ENCODE measurements around the gene PTCHD1. TPM values are rescaled to one million over a fixed set of nuclear protein-coding genes. Genes with fewer than 3 reads are reported as not detected.

Gene PTCHD1
- total RNA-seq, 1 experiment from 2014 or later: 1.4 TPM

- ATAC-seq: no peak
- DNase-seq (ENCODE audit: low read depth, low spot score): no peak
- TF ChIP-seq POLR2AphosphoS5 (IDR thresholded peaks at IDR 0.05; ENCODE audit: low read depth, low read length) (no peak), SIN3A (IDR thresholded peaks at IDR 0.05; ENCODE audit: borderline replicate concordance, insufficient read depth, low read depth, low read length) (no peak), TCF7L2 (IDR thresholded peaks at IDR 0.05; ENCODE audit: low read depth, low read length) (no peak), REST (IDR thresholded peaks at IDR 0.05; ENCODE audit: insufficient read depth in 1 of 2, low read depth in 2 of 2, low read length in 1 of 2) (no peak)
- TF ChIP-seq, protein P1, sequence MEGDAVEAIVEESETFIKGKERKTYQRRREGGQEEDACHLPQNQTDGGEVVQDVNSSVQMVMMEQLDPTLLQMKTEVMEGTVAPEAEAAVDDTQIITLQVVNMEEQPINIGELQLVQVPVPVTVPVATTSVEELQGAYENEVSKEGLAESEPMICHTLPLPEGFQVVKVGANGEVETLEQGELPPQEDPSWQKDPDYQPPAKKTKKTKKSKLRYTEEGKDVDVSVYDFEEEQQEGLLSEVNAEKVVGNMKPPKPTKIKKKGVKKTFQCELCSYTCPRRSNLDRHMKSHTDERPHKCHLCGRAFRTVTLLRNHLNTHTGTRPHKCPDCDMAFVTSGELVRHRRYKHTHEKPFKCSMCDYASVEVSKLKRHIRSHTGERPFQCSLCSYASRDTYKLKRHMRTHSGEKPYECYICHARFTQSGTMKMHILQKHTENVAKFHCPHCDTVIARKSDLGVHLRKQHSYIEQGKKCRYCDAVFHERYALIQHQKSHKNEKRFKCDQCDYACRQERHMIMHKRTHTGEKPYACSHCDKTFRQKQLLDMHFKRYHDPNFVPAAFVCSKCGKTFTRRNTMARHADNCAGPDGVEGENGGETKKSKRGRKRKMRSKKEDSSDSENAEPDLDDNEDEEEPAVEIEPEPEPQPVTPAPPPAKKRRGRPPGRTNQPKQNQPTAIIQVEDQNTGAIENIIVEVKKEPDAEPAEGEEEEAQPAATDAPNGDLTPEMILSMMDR (IDR thresholded peaks at IDR 0.05): no peak
- Histone ChIP-seq H3K4me3 (ENCODE audit: low read depth in 2 of 2, low read length in 2 of 2) (no peak overlapping the region), H3K36me3 (ENCODE audit: control insufficient read depth, insufficient read depth, low read length) (no peaks in the 10 kb centered on the region), H3K27ac (ENCODE audit: low read length) (no peak overlapping the region), H3K27me3 (ENCODE audit: control insufficient read depth, insufficient read depth, low read length) (no peaks in the 10 kb centered on the region), H3K9me3 (ENCODE audit: control insufficient read depth, insufficient read depth, low read depth, low read length) (no peaks in the 10 kb centered on the region), H3K4me1 (ENCODE audit: control insufficient read depth, insufficient read depth, low read length) (no peaks in the 10 kb centered on the region)
- CTCF ChIA-PET: no interaction called here
- in situ Hi-C loops (cut with HindIII; ENCODE audit: low pct_unique_long_range_greater_than_20kb, low sequenced_read_pairs): no loop called here
- POLR2A ChIA-PET: no interaction called here
- intact Hi-C loops (cut with micrococcal nuclease; ENCODE audit: unreplicated experiment): no loop called here
- no TSS peak for BruUV-seq (replicated peaks)
These were observed 50.6 kb downstream of the PTCHD1 start for GRCh38 chrX:23385242-23385641.

DNA sequence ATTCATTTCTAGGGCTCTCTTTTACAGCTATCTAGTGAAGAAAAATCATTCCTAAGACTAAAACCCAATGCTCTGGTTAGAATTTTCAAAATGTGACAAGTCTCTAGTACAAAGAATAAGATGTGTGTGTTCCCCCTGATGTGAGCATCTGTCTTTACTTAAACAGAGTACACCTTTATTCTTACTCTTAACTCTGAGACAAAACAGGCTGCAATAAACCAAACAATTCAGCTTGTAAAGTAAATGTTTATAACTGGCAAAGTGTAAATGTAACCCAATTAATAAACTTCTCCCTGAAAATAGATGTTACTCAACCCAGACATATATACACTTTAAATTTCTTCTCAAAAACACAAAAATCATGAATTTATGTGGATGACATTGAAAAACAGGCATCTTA, 51.6 kb downstream of the PTCHD1 start:
- CTCF ChIA-PET: no interaction called here
- ATAC-seq: no peak
- H3K4me1 ChIP-seq (ENCODE audit: control insufficient read depth, insufficient read depth, low read length): no peaks in the 10 kb centered on the region
- no peaks in the 10 kb centered on the region for H3K27me3 ChIP-seq (ENCODE audit: control insufficient read depth, insufficient read depth, low read length)
- no peak for DNase-seq (ENCODE audit: low read depth, low spot score)
- no peak overlapping the region for H3K4me3 ChIP-seq (ENCODE audit: low read depth in 2 of 2, low read length in 2 of 2)
- in situ Hi-C loops (cut with HindIII; ENCODE audit: low pct_unique_long_range_greater_than_20kb, low sequenced_read_pairs) (no loop called here), intact Hi-C loops (cut with micrococcal nuclease; ENCODE audit: unreplicated experiment) (no loop called here)
- H3K27ac ChIP-seq (ENCODE audit: low read length): no peak overlapping the region
- H3K9me3 ChIP-seq (ENCODE audit: control insufficient read depth, insufficient read depth, low read depth, low read length): no peaks in the 10 kb centered on the region
- no TSS peak for BruUV-seq (replicated peaks)
- H3K36me3 ChIP-seq (ENCODE audit: control insufficient read depth, insufficient read depth, low read length): no peaks in the 10 kb centered on the region
- TF ChIP-seq, protein P1 (IDR thresholded peaks at IDR 0.05): no peak
- POLR2A ChIA-PET: no interaction called here

DNA sequence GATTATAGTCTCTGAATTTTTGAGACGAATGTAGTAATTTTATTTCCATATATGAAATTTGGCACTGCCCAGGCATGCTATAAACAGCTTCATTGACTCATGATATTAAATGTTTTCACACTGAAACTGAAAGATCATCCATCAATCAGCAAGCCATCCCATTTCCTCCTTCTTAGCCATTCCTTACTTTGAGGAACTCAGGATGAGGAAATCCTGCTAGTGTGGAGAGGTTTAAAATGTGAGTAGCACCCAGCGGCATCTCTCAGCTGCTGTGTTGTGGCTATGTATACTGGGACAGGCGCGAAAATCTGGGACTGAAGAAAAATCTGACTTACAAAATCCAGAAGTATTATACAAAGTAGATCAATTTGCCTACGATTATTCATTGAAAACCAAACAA, 52.1 kb downstream of the PTCHD1 start:
- ATAC-seq (no peak), DNase-seq (ENCODE audit: low read depth, low spot score) (no peak)
- in situ Hi-C loops (cut with HindIII; ENCODE audit: low pct_unique_long_range_greater_than_20kb, low sequenced_read_pairs): no loop called here
- Histone ChIP-seq H3K4me1 (ENCODE audit: control insufficient read depth, insufficient read depth, low read length) (no peaks in the 10 kb centered on the region), H3K4me3 (ENCODE audit: low read depth in 2 of 2, low read length in 2 of 2) (no peak overlapping the region), H3K27ac (ENCODE audit: low read length) (no peak overlapping the region), H3K27me3 (ENCODE audit: control insufficient read depth, insufficient read depth, low read length) (no peaks in the 10 kb centered on the region), H3K9me3 (ENCODE audit: control insufficient read depth, insufficient read depth, low read depth, low read length) (no peaks in the 10 kb centered on the region), H3K36me3 (ENCODE audit: control insufficient read depth, insufficient read depth, low read length) (no peaks in the 10 kb centered on the region)
- CTCF ChIA-PET: no interaction called here
- POLR2A ChIA-PET: no interaction called here
- intact Hi-C loops (cut with micrococcal nuclease; ENCODE audit: unreplicated experiment): no loop called here
- BruUV-seq (replicated peaks): no TSS peak
- TF ChIP-seq TCF7L2 (IDR thresholded peaks at IDR 0.05; ENCODE audit: low read depth, low read length) (no peak), REST (IDR thresholded peaks at IDR 0.05; ENCODE audit: insufficient read depth in 1 of 2, low read depth in 2 of 2, low read length in 1 of 2) (no peak), SIN3A (IDR thresholded peaks at IDR 0.05; ENCODE audit: borderline replicate concordance, insufficient read depth, low read depth, low read length) (no peak), POLR2AphosphoS5 (IDR thresholded peaks at IDR 0.05; ENCODE audit: low read depth, low read length) (no peak)
- TF ChIP-seq, protein P1 (IDR thresholded peaks at IDR 0.05): no peak

Data from Panc1 (cell line).